GM21515 (cell line): Measurements from ENCODE around the gene UBQLN4.
"Not testable (repeated sequence)": the region's sequence is repeated elsewhere in the genome, so short reads cannot be mapped to it uniquely, and the experiment has no call there.

Source experiments
- ATAC-seq: cut with Tn5 transposase; IDR thresholded peaks from one replicate; pipeline ENCODE4 v1.9.1; 2021; ENCODE audit not compliant: unreplicated experiment

UBQLN4 gene

GRCh38 chr1:156081180-156081916, 27.8 kb upstream of the UBQLN4 start:
- no peak for ATAC-seq

- ATAC-seq, result no peak
These were observed 27.2 kb upstream of the UBQLN4 start for GRCh38 chr1:156080863-156081179.

GRCh38 chr1:156080241-156080862, 26.8 kb upstream of the UBQLN4 start:
- ATAC-seq, result no peak

- no peak for ATAC-seq
These were observed 26.2 kb upstream of the UBQLN4 start for GRCh38 chr1:156079762-156080161.

GRCh38 chr1:156078728-156079127, 25.1 kb upstream of the UBQLN4 start:
- ATAC-seq, result no peak

- ATAC-seq, result no peak
These were observed 23.8 kb upstream of the UBQLN4 start for GRCh38 chr1:156077430-156077760.

GRCh38 chr1:156076609-156077429, 23.2 kb upstream of the UBQLN4 start:
- peak; percentile 64 for ATAC-seq

GRCh38 chr1:156075775-156076204, 22.2 kb upstream of the UBQLN4 start:
- no peak for ATAC-seq

GRCh38 chr1:156075162-156075561, 21.6 kb upstream of the UBQLN4 start:
- ATAC-seq, result no peak

- ATAC-seq, result no peak
These were observed 21.1 kb upstream of the UBQLN4 start for GRCh38 chr1:156074661-156075060.

GRCh38 chr1:156073740-156074139, 20.1 kb upstream of the UBQLN4 start:
- ATAC-seq, result no peak

- no peak for ATAC-seq
These were observed 19.6 kb upstream of the UBQLN4 start for GRCh38 chr1:156073110-156073687.

- no peak for ATAC-seq
These were observed 18.7 kb upstream of the UBQLN4 start for GRCh38 chr1:156072251-156072650.

GRCh38 chr1:156071332-156071816, 17.8 kb upstream of the UBQLN4 start:
- not testable (repeated sequence) for ATAC-seq

GRCh38 chr1:156070548-156070947, 16.9 kb upstream of the UBQLN4 start:
- no peak for ATAC-seq

GRCh38 chr1:156069490-156070455, 16.2 kb upstream of the UBQLN4 start:
- no peak for ATAC-seq

- no peak for ATAC-seq
These were observed 13.7 kb upstream of the UBQLN4 start for GRCh38 chr1:156067262-156067661.

- ATAC-seq, result no peak
These were observed 12.3 kb upstream of the UBQLN4 start for GRCh38 chr1:156065871-156066270.

- no peak for ATAC-seq
These were observed 11.6 kb upstream of the UBQLN4 start for GRCh38 chr1:156065212-156065611.

GRCh38 chr1:156064615-156065014, 11.0 kb upstream of the UBQLN4 start:
- no peak for ATAC-seq

GRCh38 chr1:156063997-156064285, 10.3 kb upstream of the UBQLN4 start:
- ATAC-seq, result no peak
